Renal cortex interstitium (tissue), 11 donors: ENCODE data around the gene CACNA1C. TPM values are rescaled to one million over a fixed set of nuclear protein-coding genes. Genes with fewer than 3 reads are reported as not detected.
A peak's percentile ranks its signal among the peaks of the same experiment; 100 is the strongest.

Source experiments
- DNase-seq, 11 donors: peaks; one replicate each; pipeline ENCODE4 v3.0.0-alpha.2; 2013; ENCODE audit warnings: low read depth in 9 of 11, low spot score in 4 of 11; ENCODE audit errors: extremely low read depth in 1 of 11
- polyA plus RNA-seq, 3 donors: library from polyadenylated mRNA; unstranded; fragments of 120-200 nt; gene quantifications; one replicate each; pipeline ENCODE4 v1.2.1, GENCODE V29; 2013; ENCODE audit not compliant: insufficient read length in 3 of 3

CACNA1C gene
- polyA plus RNA-seq, 3 donors, result 7.2 to 13.1 (median 7.8) TPM

DNA sequence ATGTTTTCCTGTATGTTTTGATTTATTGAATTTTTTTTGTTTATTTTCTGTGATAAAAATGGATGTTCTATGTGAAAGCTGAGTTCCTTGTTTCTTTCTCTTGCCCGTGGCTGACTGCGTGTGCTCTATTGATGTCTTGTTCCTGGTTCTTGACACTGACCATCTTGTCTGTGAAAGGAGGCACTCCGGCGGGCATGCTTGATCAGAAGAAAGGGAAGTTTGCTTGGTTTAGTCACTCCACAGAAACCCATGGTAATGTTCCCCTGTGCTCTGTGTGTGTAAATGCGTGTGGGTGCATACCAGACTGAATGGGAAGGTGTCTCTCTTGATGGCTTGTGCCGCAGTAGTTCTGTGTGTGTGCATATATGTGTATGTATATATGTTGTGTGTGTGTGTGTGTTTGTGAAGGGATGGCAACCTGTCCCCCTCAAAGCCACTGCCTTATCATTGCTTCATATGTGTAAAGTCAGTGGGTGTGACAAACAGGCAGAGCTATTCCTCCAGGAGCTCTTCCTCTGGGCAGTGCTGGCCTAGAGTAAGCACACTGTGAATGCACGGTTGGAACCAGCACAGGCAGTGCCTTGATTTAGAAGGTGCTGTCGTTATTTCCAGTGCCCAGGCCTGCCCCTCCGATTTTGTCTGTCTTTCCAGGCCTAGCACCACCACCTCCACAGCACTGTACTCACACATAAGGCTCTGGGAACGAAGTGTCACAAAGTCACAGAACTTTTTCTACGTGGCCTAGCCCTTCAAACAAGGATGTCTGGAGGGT is 494.7 kb downstream of the CACNA1C start:
- DNase-seq, result no peak

DNA sequence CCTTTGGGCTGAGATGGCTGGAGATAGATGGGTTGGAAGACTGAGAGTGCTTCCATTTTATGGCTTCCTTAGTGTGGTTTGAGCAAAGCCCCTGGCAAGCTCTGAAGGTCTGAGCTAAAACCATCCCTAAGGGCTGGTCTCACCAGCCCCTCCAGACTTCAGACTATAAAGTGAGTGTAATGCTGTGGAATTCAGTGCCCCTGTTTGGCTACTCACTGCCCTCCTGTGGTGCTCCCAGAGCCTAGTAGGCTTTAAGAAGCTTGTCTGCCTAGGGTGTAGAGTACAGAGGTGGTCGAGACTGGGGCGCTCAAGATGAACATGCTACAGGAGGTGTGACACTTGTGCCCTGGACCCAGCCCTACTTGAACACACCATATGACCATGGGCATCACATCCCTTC is 495.3 kb downstream of the CACNA1C start:
- DNase-seq, result no peak

DNA sequence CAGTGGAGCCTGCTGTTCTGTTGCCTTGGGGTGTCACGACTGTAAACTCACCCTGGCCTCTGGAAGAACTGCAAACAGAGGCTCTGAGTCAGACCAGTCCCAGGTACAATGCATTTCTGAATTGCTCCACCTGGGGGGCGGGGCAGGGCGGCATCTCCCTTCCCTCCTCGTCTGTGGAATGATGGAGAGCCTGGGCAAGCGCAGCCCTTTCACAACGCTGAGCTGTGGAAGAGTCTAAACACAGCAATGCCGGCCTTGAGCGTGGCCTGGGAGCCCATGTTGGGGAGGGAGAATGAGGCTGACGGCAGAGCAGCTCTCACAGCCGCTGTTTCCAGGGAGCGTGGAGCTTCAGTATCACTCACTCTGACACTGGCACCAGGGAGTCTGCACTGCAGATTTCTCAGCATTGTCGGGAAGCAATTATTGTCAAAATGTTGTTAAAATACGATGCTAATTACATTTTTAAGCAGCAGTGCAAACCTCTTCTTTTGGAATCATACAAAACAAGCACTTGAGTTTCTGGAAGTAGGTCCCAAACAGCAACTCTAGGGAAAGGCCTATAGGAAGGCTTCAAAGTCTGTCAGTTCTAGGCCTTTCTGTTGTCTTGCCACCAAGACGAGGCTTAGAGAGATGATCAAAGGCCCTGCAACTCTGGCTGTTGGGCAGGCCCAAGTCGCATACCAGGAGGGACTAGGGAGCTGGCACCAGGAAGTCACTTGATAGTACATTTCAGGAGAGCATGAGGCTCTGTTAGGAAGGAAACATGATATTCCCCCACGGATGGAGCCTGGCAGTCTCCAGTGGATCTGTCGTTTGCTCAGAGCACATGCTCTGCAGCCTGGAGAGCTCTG is 498.0 kb downstream of the CACNA1C start:
- DNase-seq, result peak in 1 of 11 donors; percentile 43

DNA sequence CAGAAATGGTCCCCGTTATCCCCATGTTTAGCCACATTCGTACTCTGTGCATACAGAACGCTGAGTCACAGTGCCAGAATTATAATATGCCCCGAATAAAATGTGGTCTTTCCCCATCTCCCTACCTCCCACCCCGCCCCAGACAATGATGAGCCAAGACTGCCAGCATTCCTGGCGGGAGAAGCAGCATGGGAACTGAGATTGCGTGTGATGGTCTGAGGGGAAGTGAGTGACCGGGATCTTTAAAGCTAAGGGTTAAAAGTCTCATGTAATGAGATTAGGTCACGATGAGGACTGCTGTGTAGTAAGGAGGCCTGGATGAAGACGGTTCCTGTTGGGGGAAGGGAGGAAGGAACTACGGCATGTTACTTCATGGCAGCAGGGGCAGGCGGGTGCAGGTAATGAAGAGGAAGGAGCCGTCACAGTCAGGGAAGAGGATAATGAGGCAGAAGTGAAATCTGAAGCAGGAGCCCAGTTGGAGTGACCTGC is 498.7 kb downstream of the CACNA1C start:
- DNase-seq, result no peak

DNA sequence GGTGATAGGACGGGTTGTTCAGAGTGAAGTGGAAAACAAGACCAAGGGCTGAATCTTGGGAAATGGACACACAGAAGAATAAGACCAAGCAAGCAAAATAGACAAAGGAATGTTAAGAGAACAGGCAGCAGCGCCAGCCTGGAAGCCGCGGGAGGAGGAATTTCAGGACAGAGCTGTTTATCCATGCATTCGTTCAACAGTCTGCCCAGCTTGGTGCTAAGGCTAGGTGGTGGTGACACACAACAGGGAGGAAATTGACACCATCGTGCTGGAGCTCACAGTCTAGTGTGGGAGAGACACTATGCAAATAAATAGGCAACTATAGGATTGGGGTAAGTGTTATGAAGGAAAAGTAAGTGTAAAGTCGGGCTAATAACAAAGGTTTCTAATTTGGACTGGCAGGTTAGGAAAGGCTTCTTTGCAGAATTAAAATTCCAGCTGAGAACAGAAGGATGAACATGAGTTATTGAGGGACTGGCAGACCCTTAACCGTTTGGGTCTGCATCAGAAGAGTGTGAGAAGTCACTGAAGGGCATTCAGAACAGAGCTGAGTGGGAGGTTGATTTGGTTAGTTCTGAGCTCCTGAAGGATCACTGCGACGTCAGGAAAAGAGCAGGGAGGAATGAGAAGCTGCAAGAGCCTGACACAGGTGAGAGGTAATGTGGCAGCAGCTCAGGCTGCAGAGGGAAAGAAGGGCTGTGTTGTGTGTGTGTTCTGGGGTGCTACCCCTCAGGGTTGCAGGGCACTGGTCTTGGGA is 499.4 kb downstream of the CACNA1C start:
- no peak for DNase-seq

DNA sequence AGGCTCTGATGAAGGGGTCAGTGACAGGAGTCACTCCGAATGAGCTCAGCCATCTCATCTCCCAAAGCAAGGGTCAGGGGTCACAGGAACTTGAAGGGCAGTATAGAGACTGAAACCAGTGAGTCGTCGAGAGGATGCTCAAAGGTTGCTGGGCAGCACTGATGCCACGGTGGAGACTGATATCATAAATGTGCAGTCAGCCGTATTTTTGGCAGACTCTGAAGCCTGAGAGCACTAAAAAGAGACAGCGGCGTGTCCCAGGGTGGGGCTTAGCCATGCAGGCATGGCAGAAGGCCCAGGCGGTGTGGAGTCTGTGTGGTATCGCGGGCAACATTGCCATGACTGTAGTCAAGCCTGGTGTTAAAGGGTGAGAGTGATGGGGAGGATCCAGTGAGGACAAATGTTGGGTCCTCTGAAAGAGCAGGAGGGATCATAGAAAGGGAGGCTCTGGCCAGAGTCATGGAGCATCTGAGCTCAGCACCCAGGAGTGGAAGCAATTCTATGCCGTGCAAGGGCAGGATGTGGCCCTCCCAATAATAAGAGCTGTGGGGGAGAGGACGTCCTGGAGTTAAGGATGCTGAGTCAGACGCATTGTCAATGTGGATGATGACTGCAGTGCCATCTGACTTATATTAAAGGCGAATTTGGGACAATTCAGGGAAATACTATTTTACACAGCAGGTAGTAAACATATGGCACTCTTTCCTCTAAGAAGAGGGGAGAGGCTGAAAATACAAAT is 500.8 kb downstream of the CACNA1C start:
- DNase-seq, result no peak

DNA sequence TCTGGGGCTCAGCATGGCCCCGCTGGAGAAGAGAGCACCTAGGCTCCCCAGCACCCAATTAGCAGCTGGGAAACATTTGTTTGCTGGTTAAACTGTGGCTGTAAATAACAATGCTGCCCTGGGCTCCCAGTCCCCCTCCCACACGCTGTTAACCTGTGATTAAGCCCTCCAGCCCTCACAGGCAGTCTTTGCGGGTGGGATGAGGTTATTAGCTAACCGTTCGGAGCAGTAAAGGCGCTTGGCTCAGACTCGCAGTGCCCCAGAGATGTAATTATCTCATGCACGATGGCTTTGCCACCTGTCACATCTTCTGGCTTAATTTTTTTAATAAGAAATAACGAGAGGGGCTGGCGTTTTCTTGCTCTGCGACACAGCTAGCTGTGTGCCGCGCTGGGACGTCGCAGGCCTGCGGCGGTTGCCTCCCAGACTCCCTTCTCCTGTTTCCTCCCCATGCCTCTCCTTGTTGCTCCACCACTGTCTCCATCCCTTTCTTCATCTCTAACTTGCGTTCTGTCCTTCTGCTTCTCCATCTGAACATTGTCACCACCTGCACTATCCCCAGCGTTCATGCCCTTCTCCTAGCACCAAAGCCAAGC is 502.8 kb downstream of the CACNA1C start:
- no peak for DNase-seq

DNA sequence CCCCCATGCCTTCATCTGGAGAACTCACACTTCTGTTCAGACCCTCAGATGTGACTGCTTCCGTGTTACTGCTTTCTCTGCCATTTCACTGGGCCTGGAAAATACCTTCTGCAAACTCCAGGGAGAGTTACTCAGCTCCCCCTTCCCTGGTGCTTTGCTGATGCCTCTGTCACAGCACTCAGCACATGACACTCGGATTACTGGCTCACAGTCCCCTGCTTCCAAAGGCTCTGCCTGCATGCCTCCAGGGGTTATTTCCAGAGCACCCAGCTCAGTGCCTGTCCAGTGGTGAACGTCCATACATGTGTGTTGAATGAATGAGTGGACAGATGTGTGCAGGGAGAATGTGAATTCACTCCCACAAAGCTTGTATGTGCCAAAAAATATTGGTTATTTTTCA is 504.8 kb downstream of the CACNA1C start:
- DNase-seq, result no peak

DNA sequence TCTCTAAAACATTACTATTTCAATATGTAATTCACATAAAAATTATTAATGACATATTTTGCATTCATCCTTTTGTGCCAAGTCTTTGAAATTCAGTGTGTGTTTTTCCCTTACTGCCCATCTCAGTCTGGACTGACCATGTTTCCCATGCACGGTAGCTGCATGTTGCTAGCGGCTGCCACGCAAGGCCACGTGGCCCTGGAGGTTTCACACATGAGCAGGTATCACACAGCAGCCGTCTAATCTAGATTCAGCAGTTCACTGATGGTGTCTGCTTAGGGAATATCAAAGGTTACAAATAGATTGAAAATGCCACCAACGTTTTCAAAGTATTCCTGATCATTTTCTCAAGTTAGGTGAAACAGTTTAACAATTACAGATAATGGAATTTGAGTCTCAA is 507.1 kb downstream of the CACNA1C start:
- DNase-seq, result no peak

DNA sequence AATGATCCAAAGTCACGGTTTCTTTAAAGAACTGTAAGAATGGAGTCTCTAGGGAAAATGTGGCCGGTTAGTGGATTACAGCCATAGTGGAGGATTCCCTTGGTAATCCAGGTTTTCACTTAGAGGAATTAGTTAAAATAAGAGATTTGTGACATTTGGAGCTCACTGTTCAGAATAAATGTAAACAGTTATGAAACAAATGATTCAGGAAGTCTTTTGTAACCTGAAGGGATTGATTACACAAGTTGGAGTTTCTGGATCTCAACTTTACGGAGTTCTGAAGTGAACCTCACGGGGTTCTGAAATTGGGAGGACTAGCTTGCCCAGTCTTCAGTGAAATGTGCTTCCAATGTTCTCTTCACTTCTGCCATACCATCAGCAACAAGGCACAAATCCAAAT is 507.6 kb downstream of the CACNA1C start:
- DNase-seq, result no peak

DNA sequence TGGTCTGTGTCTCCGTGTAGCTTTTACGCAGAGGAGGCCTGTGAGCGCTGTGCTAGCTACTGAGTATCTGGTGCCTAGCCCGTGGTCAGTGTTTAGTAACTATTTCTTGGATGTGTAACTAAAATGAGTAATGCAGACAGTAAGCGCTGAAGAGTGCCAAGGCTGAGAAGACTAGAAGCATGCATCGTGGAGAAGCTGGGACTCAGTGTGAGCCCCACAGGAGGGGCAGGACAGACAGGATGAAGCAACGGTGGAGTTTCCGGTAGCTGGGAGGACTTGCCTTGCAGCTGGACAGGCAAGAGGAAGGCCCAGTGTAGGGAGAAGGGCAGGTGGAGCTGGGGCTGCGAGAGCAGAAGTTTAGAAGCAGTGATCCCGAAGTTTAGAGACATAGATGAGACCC is 508.6 kb downstream of the CACNA1C start:
- DNase-seq, result no peak

DNA sequence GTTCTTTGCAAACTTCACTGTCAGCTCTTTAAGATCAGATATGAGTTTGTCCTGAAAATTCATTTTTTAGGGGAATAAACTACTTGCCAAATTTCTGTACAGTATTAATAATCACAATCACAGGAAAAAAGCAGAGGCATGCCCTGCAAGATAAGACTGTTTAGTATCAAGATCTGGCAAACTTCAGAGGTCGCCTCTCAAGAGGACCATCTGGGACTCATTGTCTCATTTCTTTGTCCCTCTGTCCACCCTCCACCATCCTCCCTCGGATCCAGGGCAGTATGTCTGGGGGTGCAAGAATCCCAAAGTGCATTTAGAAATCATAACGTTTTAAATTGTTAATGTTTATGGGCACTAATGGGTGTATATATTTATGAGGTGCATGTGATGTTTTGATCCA is 509.6 kb downstream of the CACNA1C start:
- DNase-seq, result no peak

DNA sequence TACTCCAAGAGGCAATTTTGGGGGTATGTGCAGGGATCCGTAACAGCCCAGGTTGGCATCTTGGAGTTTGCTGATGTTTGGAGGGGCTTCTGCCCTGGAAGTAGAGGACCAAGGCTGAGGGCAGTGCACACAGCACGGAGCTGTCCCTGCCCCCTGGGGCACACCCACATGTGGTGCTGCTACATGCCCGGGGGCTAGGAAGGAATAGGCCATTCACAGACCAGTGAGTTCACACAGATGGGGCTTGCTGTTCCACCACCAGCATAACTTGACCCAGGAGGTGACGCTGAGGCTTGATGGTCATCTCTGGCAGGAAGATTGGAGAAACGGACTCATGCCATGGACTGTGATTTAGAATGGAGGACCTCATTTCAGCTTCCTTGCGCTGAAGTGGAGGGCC is 510.9 kb downstream of the CACNA1C start:
- no peak for DNase-seq

DNA sequence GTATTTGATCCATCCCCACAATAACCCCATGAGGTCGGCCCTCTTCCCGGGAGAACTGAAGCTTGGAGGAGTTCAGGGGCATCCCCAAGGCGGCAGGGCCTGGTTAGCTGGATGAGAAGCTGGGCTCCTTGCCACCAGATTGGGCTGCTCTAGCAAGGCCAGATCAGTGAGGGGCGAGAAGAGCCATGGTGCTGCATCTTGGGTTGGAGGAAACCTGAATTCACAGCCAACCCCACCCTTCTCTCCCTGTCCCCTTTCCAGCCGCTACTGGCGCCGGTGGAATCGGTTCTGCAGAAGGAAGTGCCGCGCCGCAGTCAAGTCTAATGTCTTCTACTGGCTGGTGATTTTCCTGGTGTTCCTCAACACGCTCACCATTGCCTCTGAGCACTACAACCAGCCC is 513.4 kb downstream of the CACNA1C start:
- DNase-seq, result no peak

DNA sequence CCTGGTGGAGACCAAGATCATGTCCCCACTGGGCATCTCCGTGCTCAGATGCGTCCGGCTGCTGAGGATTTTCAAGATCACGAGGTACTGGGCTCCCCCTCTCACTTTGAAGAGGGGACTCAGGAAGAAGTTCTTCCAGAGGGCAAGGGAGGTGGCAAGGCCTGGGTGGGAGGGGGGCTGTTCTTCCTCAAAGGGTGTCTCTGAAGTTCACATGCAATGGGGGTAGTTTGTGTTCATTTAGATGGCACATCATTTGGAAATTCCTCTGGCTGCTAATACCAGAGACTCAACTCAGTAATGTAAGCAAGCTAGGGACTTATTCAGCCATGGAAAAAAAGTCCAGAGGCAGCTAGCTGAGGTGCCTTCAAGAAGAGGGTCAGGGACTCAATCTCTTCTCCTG is 514.9 kb downstream of the CACNA1C start:
- no peak for DNase-seq

DNA sequence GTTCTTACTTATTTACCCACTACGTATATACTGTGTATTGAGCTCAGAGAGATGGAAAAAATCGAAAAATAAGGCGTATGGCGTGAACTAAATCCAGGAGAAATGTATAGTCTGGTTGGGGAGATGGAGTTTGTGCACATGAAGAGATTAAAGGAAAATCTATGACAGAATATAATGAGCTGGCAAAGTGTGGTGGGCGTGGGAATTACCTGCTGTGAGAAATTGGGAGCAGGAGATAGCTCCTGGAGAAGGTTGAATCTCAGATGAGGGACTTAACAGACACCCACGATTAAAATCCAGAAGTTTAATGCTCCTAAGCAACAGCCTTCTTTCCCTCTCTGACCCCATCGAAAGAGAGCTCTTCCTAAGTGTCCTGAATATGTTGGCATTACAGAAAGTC is 517.8 kb downstream of the CACNA1C start:
- DNase-seq, result no peak

DNA sequence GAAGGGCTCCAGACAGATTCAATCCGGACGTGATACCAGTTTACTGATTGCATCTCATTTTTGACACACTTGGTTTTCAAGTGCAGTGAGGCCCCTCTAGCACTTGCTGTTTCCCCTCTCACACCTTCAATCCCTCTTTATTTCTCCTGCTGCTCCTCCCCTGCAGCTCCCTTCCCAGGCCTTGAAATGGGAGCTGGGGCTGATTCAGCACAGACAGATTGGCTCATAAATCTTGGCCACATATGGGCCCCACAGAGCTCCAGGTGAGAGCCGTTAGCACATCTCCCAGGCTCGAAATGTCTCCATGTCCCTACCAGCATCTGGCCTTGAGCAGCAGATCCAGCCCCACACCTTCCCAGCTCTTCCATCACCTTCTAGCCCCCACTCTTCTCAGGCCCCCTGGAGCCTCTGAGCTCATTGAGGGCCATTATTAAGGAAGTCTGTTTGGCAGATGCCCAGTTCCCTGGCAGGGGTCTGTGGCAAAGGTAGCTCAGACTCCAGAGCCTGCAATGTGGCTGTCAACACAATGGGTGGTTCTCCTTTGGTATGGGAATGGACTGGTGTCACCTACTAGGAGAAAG is 521.7 kb downstream of the CACNA1C start:
- no peak for DNase-seq

DNA sequence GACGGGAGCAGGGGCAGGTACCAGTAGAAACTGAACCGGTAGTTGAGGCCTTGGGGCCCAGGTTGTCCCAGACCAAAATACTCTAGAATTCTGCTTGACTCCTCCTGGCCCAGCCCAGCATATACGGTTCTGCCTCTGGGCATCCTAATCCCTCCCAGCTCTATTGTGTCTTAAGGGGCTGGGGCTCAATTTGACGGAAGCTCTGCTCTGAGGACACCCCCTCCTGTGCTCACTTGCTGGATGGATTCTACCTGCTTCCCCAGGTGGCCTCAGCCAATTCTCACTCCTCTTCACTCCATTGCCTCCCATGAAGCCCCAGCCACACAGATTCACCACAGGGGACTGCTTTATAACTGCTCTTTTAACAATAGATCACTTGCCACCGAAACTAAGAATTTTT is 522.5 kb downstream of the CACNA1C start:
- DNase-seq, result no peak
